ENCODE measurements around the gene SEMA3A. TPM values are rescaled to one million over a fixed set of nuclear protein-coding genes. Genes with fewer than 3 reads are reported as not detected.

Gene SEMA3A
- total and polyA plus RNA-seq, 2 of the 13 experiments (the other 11 are each of a cell fraction or from before 2014, with no cell fraction given) = 0.29 to 1.2 TPM

- no peak for TF ChIP-seq CTCF (CRISPR knock-in tag; IDR thresholded peaks at IDR 0.05)
- TF ChIP-seq ZNF282 (IDR thresholded peaks at IDR 0.05; ENCODE audit: partially characterized antibody) = no peak
- no peak for TF ChIP-seq TFE3 (CRISPR knock-in tag; IDR thresholded peaks at IDR 0.05)
- no peak for TF ChIP-seq ZHX1 (CRISPR knock-in tag; IDR thresholded peaks at IDR 0.05; ENCODE audit: low read depth)
- no peak for TF ChIP-seq NCOA5 (CRISPR knock-in tag; IDR thresholded peaks at IDR 0.05)
- TF ChIP-seq UBTF (CRISPR knock-in tag; IDR thresholded peaks at IDR 0.05) = no peak
- in situ Hi-C loops (cut with HindIII; ENCODE audit: extremely low pct_ligation_motif_present, low pct_unique_long_range_greater_than_20kb) = no loop called here
- Histone ChIP-seq H4K20me1 (ENCODE audit: insufficient read depth, low read length) (no peaks in the 10 kb centered on the region), H3K79me2 (ENCODE audit: insufficient read depth, low read length) (no peaks in the 10 kb centered on the region), H3K27ac (ENCODE audit: extremely low read length, insufficient read depth, low read length) (no peak overlapping the region), H3K4me3 (replicated peaks in 1 of 3; ENCODE audit: insufficient read depth in 1 of 3, low read depth in 2 of 3, low read length in 3 of 3) (no peak overlapping the region), H3K36me3 (replicated peaks in 1 of 2; ENCODE audit: control insufficient read depth in 1 of 2, insufficient read depth in 2 of 2, low read length in 2 of 2) (no peaks in the 10 kb centered on the region), H2AFZ (ENCODE audit: low read length) (no peak overlapping the region), H3K27me3 (ENCODE audit: control insufficient read depth in 1 of 2, insufficient read depth in 2 of 2, low read length in 2 of 2) (no peaks in the 10 kb centered on the region), H3K9ac (ENCODE audit: insufficient read depth, low read depth, low read length) (no peak overlapping the region), H3K4me2 (ENCODE audit: low read depth, low read length) (no peak overlapping the region), H3K4me1 (ENCODE audit: insufficient read depth, low read length) (no peaks in the 10 kb centered on the region), H3K9me3 (ENCODE audit: low read length) (no peaks in the 10 kb centered on the region)
- no TSS peak for BruUV-seq (replicated peaks)
- 24% methylated on average over 1 of the region's 1 CpG for WGBS (ENCODE audit: low lambda C conversion rate)
- ChIA-PET CTCF (ENCODE audit: low intra/inter-chr PET ratio, low total read pairs) (no interaction called here), POLR2A (no interaction called here)
- DNase-seq (ENCODE audit: low spot score) (no peak), ATAC-seq (no peak), FAIRE-seq (no peak)
- intact Hi-C loops (cut with micrococcal nuclease; ENCODE audit: unreplicated experiment) = no loop called here
These were observed 10.8 kb downstream of the SEMA3A start for GRCh38 chr7:84183741-84184140.
